Measurements from ENCODE around the gene LMX1B. TPM values are rescaled to one million over a fixed set of nuclear protein-coding genes. Genes with fewer than 3 reads are reported as not detected.

Gene LMX1B
- not detected for polyA plus RNA-seq (2012; ENCODE audit: insufficient read depth, insufficient read length, low read depth)

DNA sequence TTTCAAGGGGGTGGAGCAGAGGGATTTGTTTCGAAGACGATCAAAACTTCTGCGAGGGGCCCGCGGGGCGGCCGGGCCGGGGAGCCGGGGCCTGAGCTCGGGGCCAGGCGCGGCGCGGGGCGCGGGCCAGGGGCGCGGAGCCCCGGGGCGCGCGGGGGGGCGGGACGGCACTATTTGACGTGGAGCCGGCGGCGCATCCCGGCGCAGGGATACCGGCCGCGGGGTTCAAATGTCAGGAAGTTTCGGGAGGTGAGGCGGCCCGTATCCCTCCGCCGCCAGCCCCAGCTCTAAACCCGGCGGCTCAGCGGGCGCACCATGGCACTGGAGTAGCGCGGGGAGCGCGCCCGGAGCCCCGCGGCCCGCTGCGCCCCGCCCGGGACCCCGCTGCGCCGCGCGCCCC lies at the start of gene LMX1B:
Gene LMX1B, plus strand, starts transcription at position 278 of the 400 bp plus-strand sequence. CDS start 522 bp downstream, outside the sequence.
- Histone ChIP-seq H3K4me1 (peaks cover 3% of the 10 kb centered on the region), H3K36me3 (no peaks in the 10 kb centered on the region), H3K9me3 (no peaks in the 10 kb centered on the region), H3K27me3 (peaks cover 98% of the 10 kb centered on the region), H3K4me3 (ENCODE audit: low read depth, low read length) (no peak within 1 kb of the TSS)
- no peak for DNase-seq
- TF ChIP-seq CTCF (IDR thresholded peaks at IDR 0.05; ENCODE audit: low read depth, low read length): no peak

- Histone ChIP-seq H3K4me1 (peaks cover 10% of the 10 kb centered on the region), H3K36me3 (no peaks in the 10 kb centered on the region), H3K27me3 (no peaks in the 10 kb centered on the region), H3K9me3 (no peaks in the 10 kb centered on the region), H3K4me3 (ENCODE audit: low read depth, low read length) (no peak overlapping the region)
- peak; percentile 72 for DNase-seq
- no peak for TF ChIP-seq CTCF (IDR thresholded peaks at IDR 0.05; ENCODE audit: low read depth, low read length)
These were observed 49.6 kb upstream of the LMX1B start for GRCh38 chr9:126564128-126564527.

GRCh38 chr9:126564716-126565115 lies 49.0 kb upstream of the LMX1B start:
- Histone ChIP-seq H3K9me3 (no peaks in the 10 kb centered on the region), H3K4me1 (peaks cover 10% of the 10 kb centered on the region), H3K36me3 (no peaks in the 10 kb centered on the region), H3K27me3 (no peaks in the 10 kb centered on the region), H3K4me3 (ENCODE audit: low read depth, low read length) (no peak overlapping the region)
- TF ChIP-seq CTCF (IDR thresholded peaks at IDR 0.05; ENCODE audit: low read depth, low read length): peak; percentile 61
- peak; percentile 46 for DNase-seq

- H3K27me3 ChIP-seq: no peaks in the 10 kb centered on the region
- no peak for DNase-seq
- no peaks in the 10 kb centered on the region for H3K9me3 ChIP-seq
- no peaks in the 10 kb centered on the region for H3K36me3 ChIP-seq
- H3K4me1 ChIP-seq: peaks cover 10% of the 10 kb centered on the region
- no peak for TF ChIP-seq CTCF (IDR thresholded peaks at IDR 0.05; ENCODE audit: low read depth, low read length)
- H3K4me3 ChIP-seq (ENCODE audit: low read depth, low read length): no peak overlapping the region
These were observed 48.2 kb upstream of the LMX1B start for GRCh38 chr9:126565336-126566128.

DNA sequence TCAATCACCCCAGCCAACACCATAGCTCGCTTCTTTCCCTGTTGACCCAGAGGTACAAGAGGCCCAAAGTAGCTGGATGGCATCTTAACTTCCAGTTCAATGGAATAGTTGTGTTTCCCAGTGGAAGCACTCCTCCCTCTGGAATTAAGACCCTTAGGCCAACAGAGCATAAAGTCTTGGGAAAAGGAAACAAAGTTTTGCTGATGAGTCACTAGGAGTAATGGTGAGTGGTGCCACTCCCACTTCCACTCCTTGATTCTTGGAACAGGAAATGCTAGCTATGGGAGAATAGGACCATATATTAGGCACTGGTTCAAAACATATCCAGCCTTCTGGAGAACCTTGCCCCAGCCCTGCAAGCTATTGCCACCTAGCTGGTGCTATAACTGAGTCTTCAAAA lies 44.7 kb upstream of the LMX1B start:
- DNase-seq: no peak
- Histone ChIP-seq H3K4me1 (peaks cover 5% of the 10 kb centered on the region), H3K27me3 (no peaks in the 10 kb centered on the region)

More for the DNA sequence above, 44.7 kb upstream of the LMX1B start:
- Histone ChIP-seq H3K9me3 (no peaks in the 10 kb centered on the region), H3K4me3 (ENCODE audit: low read depth, low read length) (no peak overlapping the region), H3K36me3 (no peaks in the 10 kb centered on the region)
- TF ChIP-seq CTCF (IDR thresholded peaks at IDR 0.05; ENCODE audit: low read depth, low read length): no peak

All from BE2C (cell line).